ENCODE data around the gene IL1RAPL2. TPM values are rescaled to one million over a fixed set of nuclear protein-coding genes. Genes with fewer than 3 reads are reported as not detected.
A peak's percentile ranks its signal among the peaks of the same experiment; 100 is the strongest.

The IL1RAPL2 gene
- total and polyA plus RNA-seq, 8 donors, result 0.13 to 1.1 (median 0.47) TPM; not detected in 2

DNA sequence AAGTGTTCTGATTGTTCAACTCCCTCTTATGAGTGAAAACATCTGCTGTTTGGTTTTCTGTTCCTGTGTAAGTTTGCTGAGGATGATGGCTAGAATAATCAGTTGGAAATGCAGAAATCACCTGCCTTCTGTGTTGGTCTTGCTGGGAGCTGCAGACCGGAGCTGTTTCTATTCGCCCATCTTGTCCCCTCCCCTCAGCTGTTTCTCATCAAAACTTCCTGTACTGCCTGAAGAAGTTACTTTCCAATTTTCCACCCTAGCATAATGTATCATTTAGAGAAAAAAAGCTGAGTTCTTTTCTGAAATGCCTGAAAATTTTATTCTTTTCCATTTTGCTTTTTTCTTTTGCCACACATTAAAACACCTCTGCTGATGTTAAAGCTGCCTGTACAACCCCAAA lies 486.9 kb downstream of the IL1RAPL2 start:
- Histone ChIP-seq H3K27ac (no peak overlapping the region), H3K36me3 (no peaks in the 10 kb centered on the region), H3K27me3 (no peaks in the 10 kb centered on the region), H3K4me1 (no peaks in the 10 kb centered on the region), H3K4me3 (no peak overlapping the region), H3K9me3 (peaks cover 0 to 2% of the 10 kb centered on the region in 2 donors)
- TF ChIP-seq, protein P1, sequence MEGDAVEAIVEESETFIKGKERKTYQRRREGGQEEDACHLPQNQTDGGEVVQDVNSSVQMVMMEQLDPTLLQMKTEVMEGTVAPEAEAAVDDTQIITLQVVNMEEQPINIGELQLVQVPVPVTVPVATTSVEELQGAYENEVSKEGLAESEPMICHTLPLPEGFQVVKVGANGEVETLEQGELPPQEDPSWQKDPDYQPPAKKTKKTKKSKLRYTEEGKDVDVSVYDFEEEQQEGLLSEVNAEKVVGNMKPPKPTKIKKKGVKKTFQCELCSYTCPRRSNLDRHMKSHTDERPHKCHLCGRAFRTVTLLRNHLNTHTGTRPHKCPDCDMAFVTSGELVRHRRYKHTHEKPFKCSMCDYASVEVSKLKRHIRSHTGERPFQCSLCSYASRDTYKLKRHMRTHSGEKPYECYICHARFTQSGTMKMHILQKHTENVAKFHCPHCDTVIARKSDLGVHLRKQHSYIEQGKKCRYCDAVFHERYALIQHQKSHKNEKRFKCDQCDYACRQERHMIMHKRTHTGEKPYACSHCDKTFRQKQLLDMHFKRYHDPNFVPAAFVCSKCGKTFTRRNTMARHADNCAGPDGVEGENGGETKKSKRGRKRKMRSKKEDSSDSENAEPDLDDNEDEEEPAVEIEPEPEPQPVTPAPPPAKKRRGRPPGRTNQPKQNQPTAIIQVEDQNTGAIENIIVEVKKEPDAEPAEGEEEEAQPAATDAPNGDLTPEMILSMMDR (IDR thresholded peaks at IDR 0.05), result no peak
- ATAC-seq (no peak), DNase-seq (no peak)
- intact Hi-C loops (cut with DNase I), result no loop called here

DNA sequence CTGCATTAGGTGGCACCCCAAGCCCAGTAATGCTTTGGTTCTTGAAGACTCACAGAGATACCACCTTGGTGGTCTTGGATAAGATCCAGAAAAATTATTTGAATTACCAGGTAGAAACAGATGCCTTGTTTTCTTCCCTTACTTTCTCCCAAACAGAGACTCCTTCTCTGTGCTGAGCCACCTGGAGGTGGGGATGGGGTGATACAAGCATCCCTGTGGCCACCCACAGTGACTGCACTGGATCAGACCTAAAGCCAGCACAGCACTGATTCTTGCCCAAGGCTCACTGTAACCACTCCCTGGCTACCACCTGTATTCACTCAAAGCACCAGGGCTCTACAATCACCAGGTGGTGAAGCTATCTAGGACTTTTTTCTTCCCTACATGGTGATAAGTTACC lies 497.7 kb downstream of the IL1RAPL2 start:
- Histone ChIP-seq H3K4me1 (no peaks in the 10 kb centered on the region), H3K27ac (no peak overlapping the region), H3K27me3 (no peaks in the 10 kb centered on the region), H3K9me3 (no peaks in the 10 kb centered on the region), H3K36me3 (no peaks in the 10 kb centered on the region), H3K4me3 (no peak overlapping the region)
- intact Hi-C loops (cut with DNase I), result no loop called here
- DNase-seq, result no peak
- no peak for ATAC-seq
- TF ChIP-seq, protein P1 (IDR thresholded peaks at IDR 0.05), result no peak

DNA sequence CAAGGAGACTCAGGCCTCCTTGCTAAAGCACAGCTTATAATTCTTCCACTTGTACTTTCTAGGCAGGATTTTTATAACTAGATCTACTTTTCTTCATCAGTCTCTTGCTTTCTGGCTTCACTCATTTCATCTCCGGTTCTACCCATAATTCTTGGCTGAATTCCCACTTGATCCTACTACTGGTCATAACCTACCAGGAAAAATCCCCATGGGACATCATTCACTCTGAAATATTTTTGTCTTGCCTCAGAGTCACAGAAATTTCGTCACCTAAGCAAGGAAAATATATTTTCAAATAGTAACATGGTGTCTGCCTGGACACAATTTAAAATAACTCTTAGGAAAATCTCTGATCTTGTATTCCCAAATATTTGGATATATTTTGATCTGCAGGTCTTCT lies 532.2 kb downstream of the IL1RAPL2 start:
- Histone ChIP-seq H3K9me3 (no peaks in the 10 kb centered on the region), H3K4me3 (no peak overlapping the region), H3K4me1 (no peaks in the 10 kb centered on the region), H3K27ac (no peak overlapping the region), H3K27me3 (peaks cover 0 to 4% of the 10 kb centered on the region in 2 donors), H3K36me3 (no peaks in the 10 kb centered on the region)
- TF ChIP-seq, protein P1 (IDR thresholded peaks at IDR 0.05), result no peak
- ATAC-seq (no peak), DNase-seq (no peak)
- intact Hi-C loops (cut with DNase I), result no loop called here

DNA sequence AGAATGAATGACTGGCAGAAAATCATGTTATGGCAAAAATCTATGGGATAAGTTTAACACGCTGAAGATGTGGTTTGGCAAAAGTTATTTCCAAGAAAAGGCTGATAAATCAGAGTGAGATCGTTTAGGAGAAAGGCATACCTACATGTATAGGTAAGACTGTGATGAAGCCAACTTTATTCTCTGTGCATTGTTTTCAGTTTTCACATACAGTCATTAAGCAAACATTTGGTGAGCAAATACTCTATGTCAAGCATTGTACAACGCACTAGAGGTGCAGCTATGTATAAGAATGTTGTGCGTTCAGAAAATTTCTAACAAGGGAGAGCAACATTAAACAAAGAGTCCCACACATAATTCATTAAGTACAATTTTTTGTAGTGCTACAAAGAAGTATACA lies 532.8 kb downstream of the IL1RAPL2 start:
- DNase-seq (peak in 1 of 4 donors; percentile 0), ATAC-seq (no peak)
- TF ChIP-seq, protein P1 (IDR thresholded peaks at IDR 0.05), result no peak
- Histone ChIP-seq H3K27me3 (peaks cover 0 to 4% of the 10 kb centered on the region in 2 donors), H3K27ac (no peak overlapping the region), H3K4me1 (no peaks in the 10 kb centered on the region), H3K9me3 (no peaks in the 10 kb centered on the region), H3K4me3 (no peak overlapping the region), H3K36me3 (no peaks in the 10 kb centered on the region)
- intact Hi-C loops (cut with DNase I), result no loop called here

DNA sequence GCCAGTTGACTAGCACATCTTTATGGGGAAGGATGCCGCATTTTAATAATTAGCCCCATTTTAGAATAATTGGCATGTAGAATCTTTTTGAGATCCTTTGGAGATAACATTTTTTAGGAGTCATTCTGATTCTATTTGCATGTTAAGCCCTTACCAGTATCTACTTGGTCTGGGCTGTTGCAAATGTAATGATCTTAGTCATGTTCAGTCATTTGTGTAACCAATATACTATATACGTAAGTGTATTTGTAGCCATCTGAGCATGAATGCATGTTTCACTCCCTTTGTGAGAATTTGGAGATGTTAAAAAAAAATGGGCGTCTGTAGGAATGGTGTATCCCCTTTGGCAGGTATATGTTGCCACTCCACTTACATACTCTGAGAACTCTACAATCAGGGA lies 535.4 kb downstream of the IL1RAPL2 start:
- Histone ChIP-seq H3K4me3 (no peak overlapping the region), H3K4me1 (no peaks in the 10 kb centered on the region), H3K36me3 (no peaks in the 10 kb centered on the region), H3K27me3 (no peaks in the 10 kb centered on the region), H3K27ac (no peak overlapping the region), H3K9me3 (no peaks in the 10 kb centered on the region)
- no peak for DNase-seq
- intact Hi-C loops (cut with DNase I), result no loop called here
- TF ChIP-seq, protein P1 (IDR thresholded peaks at IDR 0.05), result no peak
- ATAC-seq, result no peak
